ENCODE measurements around the gene TROAP. TPM values are rescaled to one million over a fixed set of nuclear protein-coding genes. Genes with fewer than 3 reads are reported as not detected.

TROAP gene
- total and polyA plus RNA-seq, 2 experiments from 2014 or later = 46.4 to 47.5 TPM

- no peak for TF ChIP-seq CTCF (conservative IDR thresholded peaks at IDR 0.05; ENCODE audit: low read depth in 2 of 2)
- no peak for TF ChIP-seq CREB1 (CRISPR knock-in tag; IDR thresholded peaks at IDR 0.05; ENCODE audit: low read depth)
Measured at GRCh38 chr12:49362077-49362476, 39.0 kb downstream of the TROAP start (continued).

DNA sequence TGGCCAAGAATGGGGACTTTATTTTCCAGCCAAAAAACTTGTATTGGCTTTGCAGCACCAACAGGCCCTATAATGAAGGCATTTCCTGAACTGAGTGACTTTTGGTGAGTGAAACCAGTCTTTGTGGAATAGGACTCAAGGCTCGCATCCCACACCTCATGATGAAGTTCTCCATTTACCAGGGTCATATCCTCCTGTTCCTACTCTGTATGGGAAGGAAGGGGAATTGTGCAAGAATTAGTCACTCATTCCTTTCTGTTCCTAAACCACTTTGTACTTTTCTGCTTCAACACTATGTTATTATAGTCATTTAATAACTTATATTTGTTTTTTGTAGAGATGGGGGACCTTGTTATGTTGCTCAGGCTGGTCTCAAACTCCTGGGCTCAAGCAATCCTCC is 41.9 kb downstream of the TROAP start:
- H3K4me1 Mint-ChIP-seq = peaks cover 21% of the 10 kb centered on the region
- no peak overlapping the region for H3K27ac ChIP-seq (ENCODE audit: low read depth)
- peaks cover 12% of the 10 kb centered on the region for H3K4me1 ChIP-seq (ENCODE audit: insufficient read depth)
- H3K9me3 Mint-ChIP-seq = no peaks in the 10 kb centered on the region
- H3K9me2 ChIP-seq (ENCODE audit: insufficient read depth) = no peaks in the 10 kb centered on the region
- H3K79me2 ChIP-seq (replicated peaks; ENCODE audit: insufficient read depth) = peaks cover 22% of the 10 kb centered on the region
- H3K27ac Mint-ChIP-seq = no peak overlapping the region
- no peak for ATAC-seq
- no peak for DNase-seq (ENCODE audit: low spot score)
- TF ChIP-seq STAT1 (IDR thresholded peaks at IDR 0.05; ENCODE audit: unreplicated experiment) (no peak), POLR2AphosphoS5 (IDR thresholded peaks at IDR 0.05; ENCODE audit: low read depth) (no peak), JUNB (IDR thresholded peaks at IDR 0.05; ENCODE audit: unreplicated experiment) (no peak), EZH2 (IDR thresholded peaks at IDR 0.05; ENCODE audit: low read depth, unreplicated experiment) (no peak)
- TF ChIP-seq, protein P1, sequence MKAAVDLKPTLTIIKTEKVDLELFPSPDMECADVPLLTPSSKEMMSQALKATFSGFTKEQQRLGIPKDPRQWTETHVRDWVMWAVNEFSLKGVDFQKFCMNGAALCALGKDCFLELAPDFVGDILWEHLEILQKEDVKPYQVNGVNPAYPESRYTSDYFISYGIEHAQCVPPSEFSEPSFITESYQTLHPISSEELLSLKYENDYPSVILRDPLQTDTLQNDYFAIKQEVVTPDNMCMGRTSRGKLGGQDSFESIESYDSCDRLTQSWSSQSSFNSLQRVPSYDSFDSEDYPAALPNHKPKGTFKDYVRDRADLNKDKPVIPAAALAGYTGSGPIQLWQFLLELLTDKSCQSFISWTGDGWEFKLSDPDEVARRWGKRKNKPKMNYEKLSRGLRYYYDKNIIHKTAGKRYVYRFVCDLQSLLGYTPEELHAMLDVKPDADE (IDR thresholded peaks at IDR 0.05) = no peak
- TF ChIP-seq, protein P2, sequence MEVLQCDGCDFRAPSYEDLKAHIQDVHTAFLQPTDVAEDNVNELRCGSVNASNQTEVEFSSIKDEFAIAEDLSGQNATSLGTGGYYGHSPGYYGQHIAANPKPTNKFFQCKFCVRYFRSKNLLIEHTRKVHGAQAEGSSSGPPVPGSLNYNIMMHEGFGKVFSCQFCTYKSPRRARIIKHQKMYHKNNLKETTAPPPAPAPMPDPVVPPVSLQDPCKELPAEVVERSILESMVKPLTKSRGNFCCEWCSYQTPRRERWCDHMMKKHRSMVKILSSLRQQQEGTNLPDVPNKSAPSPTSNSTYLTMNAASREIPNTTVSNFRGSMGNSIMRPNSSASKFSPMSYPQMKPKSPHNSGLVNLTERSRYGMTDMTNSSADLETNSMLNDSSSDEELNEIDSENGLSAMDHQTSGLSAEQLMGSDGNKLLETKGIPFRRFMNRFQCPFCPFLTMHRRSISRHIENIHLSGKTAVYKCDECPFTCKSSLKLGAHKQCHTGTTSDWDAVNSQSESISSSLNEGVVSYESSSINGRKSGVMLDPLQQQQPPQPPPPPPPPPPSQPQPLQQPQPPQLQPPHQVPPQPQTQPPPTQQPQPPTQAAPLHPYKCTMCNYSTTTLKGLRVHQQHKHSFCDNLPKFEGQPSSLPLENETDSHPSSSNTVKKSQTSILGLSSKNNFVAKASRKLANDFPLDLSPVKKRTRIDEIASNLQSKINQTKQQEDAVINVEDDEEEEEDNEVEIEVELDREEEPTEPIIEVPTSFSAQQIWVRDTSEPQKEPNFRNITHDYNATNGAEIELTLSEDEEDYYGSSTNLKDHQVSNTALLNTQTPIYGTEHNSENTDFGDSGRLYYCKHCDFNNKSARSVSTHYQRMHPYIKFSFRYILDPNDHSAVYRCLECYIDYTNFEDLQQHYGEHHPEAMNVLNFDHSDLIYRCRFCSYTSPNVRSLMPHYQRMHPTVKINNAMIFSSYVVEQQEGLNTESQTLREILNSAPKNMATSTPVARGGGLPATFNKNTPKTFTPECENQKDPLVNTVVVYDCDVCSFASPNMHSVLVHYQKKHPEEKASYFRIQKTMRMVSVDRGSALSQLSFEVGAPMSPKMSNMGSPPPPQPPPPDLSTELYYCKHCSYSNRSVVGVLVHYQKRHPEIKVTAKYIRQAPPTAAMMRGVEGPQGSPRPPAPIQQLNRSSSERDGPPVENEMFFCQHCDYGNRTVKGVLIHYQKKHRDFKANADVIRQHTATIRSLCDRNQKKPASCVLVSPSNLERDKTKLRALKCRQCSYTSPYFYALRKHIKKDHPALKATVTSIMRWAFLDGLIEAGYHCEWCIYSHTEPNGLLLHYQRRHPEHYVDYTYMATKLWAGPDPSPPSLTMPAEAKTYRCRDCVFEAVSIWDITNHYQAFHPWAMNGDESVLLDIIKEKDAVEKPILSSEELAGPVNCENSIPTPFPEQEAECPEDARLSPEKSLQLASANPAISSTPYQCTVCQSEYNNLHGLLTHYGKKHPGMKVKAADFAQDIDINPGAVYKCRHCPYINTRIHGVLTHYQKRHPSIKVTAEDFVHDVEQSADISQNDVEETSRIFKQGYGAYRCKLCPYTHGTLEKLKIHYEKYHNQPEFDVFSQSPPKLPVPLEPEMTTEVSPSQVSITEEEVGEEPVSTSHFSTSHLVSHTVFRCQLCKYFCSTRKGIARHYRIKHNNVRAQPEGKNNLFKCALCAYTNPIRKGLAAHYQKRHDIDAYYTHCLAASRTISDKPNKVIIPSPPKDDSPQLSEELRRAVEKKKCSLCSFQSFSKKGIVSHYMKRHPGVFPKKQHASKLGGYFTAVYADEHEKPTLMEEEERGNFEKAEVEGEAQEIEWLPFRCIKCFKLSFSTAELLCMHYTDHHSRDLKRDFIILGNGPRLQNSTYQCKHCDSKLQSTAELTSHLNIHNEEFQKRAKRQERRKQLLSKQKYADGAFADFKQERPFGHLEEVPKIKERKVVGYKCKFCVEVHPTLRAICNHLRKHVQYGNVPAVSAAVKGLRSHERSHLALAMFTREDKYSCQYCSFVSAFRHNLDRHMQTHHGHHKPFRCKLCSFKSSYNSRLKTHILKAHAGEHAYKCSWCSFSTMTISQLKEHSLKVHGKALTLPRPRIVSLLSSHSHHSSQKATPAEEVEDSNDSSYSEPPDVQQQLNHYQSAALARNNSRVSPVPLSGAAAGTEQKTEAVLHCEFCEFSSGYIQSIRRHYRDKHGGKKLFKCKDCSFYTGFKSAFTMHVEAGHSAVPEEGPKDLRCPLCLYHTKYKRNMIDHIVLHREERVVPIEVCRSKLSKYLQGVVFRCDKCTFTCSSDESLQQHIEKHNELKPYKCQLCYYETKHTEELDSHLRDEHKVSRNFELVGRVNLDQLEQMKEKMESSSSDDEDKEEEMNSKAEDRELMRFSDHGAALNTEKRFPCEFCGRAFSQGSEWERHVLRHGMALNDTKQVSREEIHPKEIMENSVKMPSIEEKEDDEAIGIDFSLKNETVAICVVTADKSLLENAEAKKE (CRISPR knock-in tag; IDR thresholded peaks at IDR 0.05) = no peak
- H4K20me1 ChIP-seq (replicated peaks; ENCODE audit: insufficient read depth) = no peaks in the 10 kb centered on the region
- H2AFZ ChIP-seq = no peak overlapping the region
- H3K36me3 ChIP-seq (ENCODE audit: insufficient read depth) = no peaks in the 10 kb centered on the region
- no peaks in the 10 kb centered on the region for H3K36me3 Mint-ChIP-seq (ENCODE audit: low read depth)
- peaks cover 19% of the 10 kb centered on the region for H3K27me3 ChIP-seq (ENCODE audit: insufficient read depth)
- H3K27me3 Mint-ChIP-seq (ENCODE audit: insufficient read depth, low read depth, poor library complexity) = peaks cover 13% of the 10 kb centered on the region
- H3K4me3 Mint-ChIP-seq = no peak overlapping the region
- no peak overlapping the region for H3K4me3 ChIP-seq
- H3K4me2 ChIP-seq = no peak overlapping the region
- H3F3A ChIP-seq (replicated peaks; ENCODE audit: low read depth) = peaks cover 9% of the 10 kb centered on the region
